ENCODE measurements around the gene C16orf92.

C16orf92 gene

GRCh38 chr16:30026449-30026848 lies 3.5 kb downstream of the C16orf92 start:
- Histone ChIP-seq H3K9ac (ENCODE audit: low read depth, low read length) (no peak overlapping the region), H3K79me2 (ENCODE audit: insufficient read depth, low read length) (no peaks in the 10 kb centered on the region), H3K36me3 (ENCODE audit: insufficient read depth, low read length) (no peaks in the 10 kb centered on the region), H3K4me1 (ENCODE audit: insufficient read depth, low read length) (peaks cover 5% of the 10 kb centered on the region; the same call in 1 of the 2 replicates), H3K9me3 (ENCODE audit: insufficient read depth, low read length, severe bottlenecking) (no peaks in the 10 kb centered on the region), H4K20me1 (ENCODE audit: insufficient read depth, low read length) (peaks cover 9% of the 10 kb centered on the region; the same call in 1 of the 2 replicates), H3K27me3 (ENCODE audit: insufficient read depth, low read length, poor library complexity) (no peaks in the 10 kb centered on the region), H3K4me2 (ENCODE audit: insufficient read depth, low read length) (no peak overlapping the region), H3K4me3 (ENCODE audit: low read depth in 1 of 2, low read length in 2 of 2) (no peak overlapping the region), H2AFZ (ENCODE audit: low read depth, low read length) (no peak overlapping the region), H3K27ac (ENCODE audit: low read length) (no peak overlapping the region)
- DNase-seq = no peak
- ATAC-seq (ENCODE audit: insufficient read depth, low read depth) = no peak
- TF ChIP-seq CTCF (IDR thresholded peaks at IDR 0.05; ENCODE audit: borderline replicate concordance, extremely low read depth, low read length, poor library complexity, severe bottlenecking) (no peak), EZH2 (IDR thresholded peaks at IDR 0.05; ENCODE audit: borderline replicate concordance, low read depth, low read length, severe bottlenecking) (no peak)

DNA sequence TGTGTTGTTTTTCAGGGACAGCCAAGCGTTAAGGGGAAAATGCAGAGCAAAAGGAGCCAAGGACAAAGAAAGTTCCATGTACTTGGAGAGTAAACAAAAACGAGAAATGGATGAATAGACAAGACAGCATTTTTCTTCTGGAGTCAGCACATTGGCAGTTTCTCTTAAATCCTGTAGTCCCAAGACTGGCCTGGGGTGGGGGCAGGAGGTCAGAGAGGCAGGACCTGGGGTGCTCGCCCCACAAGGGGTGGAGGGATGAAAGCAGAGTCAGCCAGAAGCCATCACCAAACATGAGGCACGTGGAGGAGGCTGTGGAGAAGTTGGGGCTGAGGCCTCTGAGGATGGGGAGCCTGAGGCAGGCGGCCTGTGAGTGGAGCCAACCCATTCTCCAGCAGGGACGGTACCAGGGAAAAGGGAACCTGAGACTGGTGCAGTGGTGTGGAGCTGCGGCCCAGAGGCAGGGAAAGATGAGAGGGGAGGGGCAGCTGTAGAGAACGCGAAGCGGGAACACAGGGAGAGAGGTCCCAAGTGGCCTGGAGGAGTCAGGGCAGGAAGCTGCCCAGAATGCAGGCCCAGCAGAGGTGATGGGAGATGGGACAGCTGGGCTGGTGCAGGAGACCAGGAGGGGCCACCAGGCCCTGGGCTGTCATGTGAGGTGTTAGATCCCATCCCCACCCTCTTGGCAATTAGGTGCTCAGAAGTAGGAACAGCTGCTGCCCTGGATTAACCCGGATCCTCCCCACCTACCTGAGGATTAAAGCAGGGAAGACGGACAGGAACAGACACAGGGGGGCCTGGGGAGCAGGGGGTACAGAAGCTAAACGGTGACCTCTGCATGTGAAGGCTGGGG lies 4.8 kb downstream of the C16orf92 start:
- no peak for DNase-seq
- Histone ChIP-seq H3K4me1 (ENCODE audit: insufficient read depth, low read length) (no peaks in the 10 kb centered on the region), H3K4me3 (ENCODE audit: low read depth in 1 of 2, low read length in 2 of 2) (no peak overlapping the region), H3K36me3 (ENCODE audit: insufficient read depth, low read length) (no peaks in the 10 kb centered on the region), H3K79me2 (ENCODE audit: insufficient read depth, low read length) (no peaks in the 10 kb centered on the region), H3K27me3 (ENCODE audit: insufficient read depth, low read length, poor library complexity) (no peaks in the 10 kb centered on the region), H3K9ac (ENCODE audit: low read depth, low read length) (no peak overlapping the region), H2AFZ (ENCODE audit: low read depth, low read length) (no peak overlapping the region), H3K27ac (ENCODE audit: low read length) (no peak overlapping the region), H4K20me1 (ENCODE audit: insufficient read depth, low read length) (peaks cover 9% of the 10 kb centered on the region; the same call in 1 of the 2 replicates), H3K4me2 (ENCODE audit: insufficient read depth, low read length) (no peak overlapping the region), H3K9me3 (ENCODE audit: insufficient read depth, low read length, severe bottlenecking) (no peaks in the 10 kb centered on the region)
- no peak for ATAC-seq (ENCODE audit: insufficient read depth, low read depth)
- TF ChIP-seq CTCF (IDR thresholded peaks at IDR 0.05; ENCODE audit: borderline replicate concordance, extremely low read depth, low read length, poor library complexity, severe bottlenecking) = no peak
- no peak for TF ChIP-seq EZH2 (IDR thresholded peaks at IDR 0.05; ENCODE audit: borderline replicate concordance, low read depth, low read length, severe bottlenecking)

- Histone ChIP-seq H3K4me3 (ENCODE audit: low read depth in 1 of 2, low read length in 2 of 2) (no peak overlapping the region), H2AFZ (ENCODE audit: low read depth, low read length) (no peak overlapping the region), H3K79me2 (ENCODE audit: insufficient read depth, low read length) (no peaks in the 10 kb centered on the region), H3K9me3 (ENCODE audit: insufficient read depth, low read length, severe bottlenecking) (no peaks in the 10 kb centered on the region), H3K4me2 (ENCODE audit: insufficient read depth, low read length) (no peak overlapping the region), H4K20me1 (ENCODE audit: insufficient read depth, low read length) (peaks cover 9% of the 10 kb centered on the region; the same call in 1 of the 2 replicates), H3K9ac (ENCODE audit: low read depth, low read length) (no peak overlapping the region), H3K27me3 (ENCODE audit: insufficient read depth, low read length, poor library complexity) (no peaks in the 10 kb centered on the region), H3K27ac (ENCODE audit: low read length) (no peak overlapping the region), H3K4me1 (ENCODE audit: insufficient read depth, low read length) (no peaks in the 10 kb centered on the region), H3K36me3 (ENCODE audit: insufficient read depth, low read length) (no peaks in the 10 kb centered on the region)
- ATAC-seq (ENCODE audit: insufficient read depth, low read depth) (peak; percentile 66), DNase-seq (peak; percentile 58)
- no peak for TF ChIP-seq CTCF (IDR thresholded peaks at IDR 0.05; ENCODE audit: borderline replicate concordance, extremely low read depth, low read length, poor library complexity, severe bottlenecking)
- TF ChIP-seq EZH2 (IDR thresholded peaks at IDR 0.05; ENCODE audit: borderline replicate concordance, low read depth, low read length, severe bottlenecking) = no peak
Measured at GRCh38 chr16:30028438-30029076, 5.6 kb downstream of the C16orf92 start.

Measured in DND-41 (cell line).